HL-60/S4 treated with retinoic acid at 250 ng/mL for 4 days and 3 days (cell line): ENCODE data around the gene SERPINB13.
"Not testable (repeated sequence)": the region's sequence is repeated elsewhere in the genome, so short reads cannot be mapped to it uniquely, and the experiment has no call there.

Experiments used
- in situ Hi-C: fragments of 300-500 bp; cut with MboI; formaldehyde crosslinking; loops from 2 replicates; pipeline ENCODE4 v1.7.0; 2022; ENCODE audit warnings: low sequenced_read_pairs

SERPINB13 gene

DNA sequence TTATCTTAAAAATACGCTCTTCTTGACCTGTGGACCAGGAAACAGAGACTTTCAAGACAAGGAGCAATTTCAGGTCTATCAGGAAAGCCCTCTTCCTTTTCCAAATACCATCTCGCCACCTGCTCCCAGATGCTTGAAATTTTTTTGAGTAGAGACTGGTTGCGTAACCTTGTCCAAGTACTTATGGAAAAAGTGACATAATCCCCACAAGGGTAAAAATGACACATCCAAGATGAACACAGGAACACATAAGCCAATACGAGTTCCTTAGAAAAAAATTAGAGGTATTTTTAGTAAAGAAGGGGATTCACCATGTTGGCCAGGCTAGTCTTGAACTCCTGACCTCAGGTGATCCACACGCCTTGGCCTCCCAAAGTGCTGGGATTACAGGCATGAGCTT lies 1.8 kb downstream of the SERPINB13 start:
- in situ Hi-C loops: no loop called here

DNA sequence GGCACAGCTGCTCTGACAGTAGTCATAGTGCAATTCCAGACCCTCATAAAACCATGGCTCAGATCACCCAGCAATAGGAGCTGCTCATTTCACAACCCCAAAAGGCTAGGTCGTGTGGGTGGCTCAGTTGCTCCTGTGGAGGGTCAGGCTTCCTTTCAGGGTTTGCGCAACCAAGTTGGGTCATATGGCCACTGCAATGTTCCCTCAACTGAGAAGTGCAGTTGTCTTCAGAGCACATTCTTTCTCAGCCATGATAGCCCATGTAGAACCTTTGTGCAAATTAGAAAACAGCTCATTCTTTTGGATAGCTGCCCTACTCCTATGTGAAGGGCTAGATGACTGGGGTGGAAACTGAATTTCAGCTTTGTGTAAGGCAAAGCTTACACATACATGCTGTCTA lies 3.2 kb downstream of the SERPINB13 start:
- in situ Hi-C loops: no loop called here

DNA sequence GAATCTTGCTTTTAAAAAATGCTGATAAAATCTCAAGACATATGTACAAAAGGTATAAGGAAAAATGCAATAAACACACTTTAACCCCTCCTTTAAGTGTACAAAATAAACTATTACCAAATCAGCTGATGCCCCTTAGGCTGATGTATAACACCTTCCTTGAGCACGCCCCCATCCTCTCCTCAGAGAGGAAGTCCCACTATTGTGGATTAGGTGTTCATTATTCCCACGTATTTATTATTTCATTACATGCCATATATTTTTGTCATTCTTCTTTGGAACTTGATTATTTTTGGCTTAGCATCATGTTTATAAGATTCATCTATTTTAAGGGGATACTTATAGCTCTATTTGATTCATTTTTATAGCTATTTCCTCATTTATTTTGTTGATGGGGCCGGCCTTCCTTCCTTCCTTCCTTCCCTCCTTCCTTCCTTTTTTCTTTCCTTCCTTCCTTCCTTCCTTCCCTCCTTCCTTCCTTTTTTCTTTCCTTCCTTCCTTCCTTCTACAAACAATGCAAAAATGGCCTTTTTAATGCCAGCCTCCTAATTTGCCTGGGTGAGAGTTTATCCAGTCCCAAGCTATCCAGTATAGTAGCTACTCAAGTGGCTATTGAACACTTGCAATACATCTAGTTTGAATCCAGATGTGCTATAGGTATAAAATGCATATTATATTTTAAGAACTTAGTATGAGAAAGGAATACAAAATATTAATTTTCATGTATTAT lies 4.0 kb downstream of the SERPINB13 start:
- in situ Hi-C loops: no loop called here

DNA sequence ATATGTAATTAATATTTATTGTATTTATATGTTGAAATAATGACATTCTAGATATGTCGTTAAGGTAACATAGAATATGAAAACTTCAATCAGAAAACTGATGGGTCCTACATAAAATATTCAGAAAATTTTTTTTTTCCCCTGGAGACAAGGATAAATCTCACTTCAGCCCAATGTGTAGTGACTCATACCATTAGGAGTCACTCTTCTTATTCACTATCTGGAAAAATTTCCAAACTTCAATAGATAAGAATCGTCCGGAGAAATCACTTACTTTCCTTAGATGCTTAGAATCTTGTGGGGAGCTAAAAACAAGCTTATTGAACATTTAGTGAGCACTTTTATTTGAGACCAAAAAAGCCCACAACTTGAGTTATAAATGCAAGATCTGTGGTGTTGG lies 4.6 kb downstream of the SERPINB13 start:
- in situ Hi-C loops: no loop called here

DNA sequence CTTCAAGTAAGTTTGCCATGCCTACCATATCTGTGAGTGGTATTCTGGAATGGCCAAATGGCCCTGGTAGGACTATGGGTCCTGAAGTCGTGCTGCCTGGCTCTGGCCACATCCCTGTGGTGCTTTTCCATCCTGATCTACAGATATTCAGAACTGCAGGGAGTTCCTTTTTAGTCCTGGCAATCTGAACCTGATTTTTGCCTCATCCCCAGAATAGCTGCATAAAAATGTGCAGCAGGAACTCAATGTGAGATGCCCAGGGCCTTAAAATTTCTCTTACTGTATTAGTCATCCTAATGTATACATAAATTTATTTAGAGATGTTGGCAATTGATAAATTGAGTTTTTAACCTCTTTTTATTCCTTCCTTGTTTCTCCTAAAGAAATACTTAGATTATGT lies 5.3 kb downstream of the SERPINB13 start:
- in situ Hi-C loops: no loop called here

DNA sequence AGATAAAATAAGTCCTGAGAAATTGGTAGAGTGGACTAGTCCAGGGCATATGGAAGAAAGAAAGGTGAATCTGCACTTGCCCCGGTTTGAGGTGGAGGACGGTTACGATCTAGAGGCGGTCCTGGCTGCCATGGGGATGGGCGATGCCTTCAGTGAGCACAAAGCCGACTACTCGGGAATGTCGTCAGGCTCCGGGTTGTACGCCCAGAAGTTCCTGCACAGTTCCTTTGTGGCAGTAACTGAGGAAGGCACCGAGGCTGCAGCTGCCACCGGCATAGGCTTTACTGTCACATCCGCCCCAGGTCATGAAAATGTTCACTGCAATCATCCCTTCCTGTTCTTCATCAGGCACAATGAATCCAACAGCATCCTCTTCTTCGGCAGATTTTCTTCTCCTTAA lies 9.8 kb downstream of the SERPINB13 start:
- in situ Hi-C loops: no loop called here

DNA sequence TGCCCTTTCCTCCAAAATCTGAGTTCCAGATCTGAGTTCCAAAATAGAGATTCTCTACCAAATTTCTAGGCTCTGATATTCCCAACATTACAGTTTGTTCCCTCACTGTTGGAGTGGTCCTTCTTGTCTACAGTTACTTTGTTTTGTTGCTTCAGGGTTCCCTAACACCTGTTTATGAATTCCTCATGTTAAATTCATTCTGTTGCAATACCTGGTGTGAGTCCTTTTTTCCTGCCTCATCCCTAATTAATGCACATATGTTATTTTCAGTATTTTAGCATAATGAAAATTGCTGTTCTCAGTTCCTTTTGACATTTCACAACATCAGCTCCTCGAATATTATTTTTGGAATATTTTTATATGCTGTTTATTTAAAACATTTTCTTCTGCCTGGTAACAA lies 16.2 kb downstream of the SERPINB13 start:
- in situ Hi-C loops: no loop called here

DNA sequence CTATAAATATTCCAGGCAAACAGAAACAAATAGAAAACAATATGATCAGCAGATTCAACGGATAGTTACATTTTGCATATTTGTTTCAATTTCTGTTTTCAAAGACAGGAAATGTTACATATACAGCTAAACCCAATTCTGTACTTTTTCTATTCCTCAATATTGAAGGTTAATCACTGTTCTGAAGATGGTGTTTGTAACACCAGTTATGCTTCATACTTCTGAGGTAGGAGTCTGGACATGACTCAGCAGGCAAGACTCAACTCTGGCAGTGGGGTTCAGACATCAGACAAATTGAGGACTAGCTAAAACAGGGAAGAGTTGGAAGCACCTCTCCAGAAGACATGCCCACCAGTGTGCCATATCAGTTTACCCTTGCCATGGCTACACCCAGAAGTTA lies 16.6 kb downstream of the SERPINB13 start:
- in situ Hi-C loops: no loop called here

DNA sequence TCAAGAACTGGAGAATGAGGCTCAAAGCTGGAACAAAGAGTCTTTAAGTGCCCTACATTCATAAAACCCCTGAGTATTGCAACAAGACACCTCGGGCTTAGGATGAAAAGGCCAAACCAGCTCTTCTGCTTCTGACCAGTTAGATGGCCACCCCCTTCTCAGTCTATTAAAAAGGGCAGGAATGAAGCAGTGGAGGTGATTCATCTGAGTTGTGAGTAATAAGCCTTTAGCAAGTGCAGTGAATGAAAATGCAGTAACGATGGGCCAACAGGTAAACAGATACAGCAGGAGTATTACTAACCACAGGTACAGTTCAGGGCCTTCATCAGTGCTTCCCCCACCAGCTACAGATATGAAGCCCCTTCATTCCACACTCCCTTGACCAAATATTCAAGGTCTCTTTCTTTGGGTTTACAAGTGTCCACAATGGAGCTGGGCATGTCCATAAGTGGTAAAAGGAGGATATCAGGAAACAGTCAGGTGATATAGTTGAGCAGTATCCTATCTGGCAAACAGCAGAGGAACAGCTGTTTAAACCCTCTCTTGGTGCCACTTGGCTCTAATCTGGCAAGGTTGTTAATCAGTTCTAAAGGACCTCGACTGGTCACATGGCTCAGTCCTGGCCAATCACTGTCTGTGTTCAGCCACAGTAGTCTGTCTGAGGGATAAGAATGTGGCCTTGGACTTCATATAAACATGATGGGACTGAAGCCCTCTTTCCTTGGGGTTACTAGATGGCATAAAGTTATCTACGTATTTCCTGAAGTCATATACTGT lies 17.8 kb downstream of the SERPINB13 start:
- in situ Hi-C loops: no loop called here

DNA sequence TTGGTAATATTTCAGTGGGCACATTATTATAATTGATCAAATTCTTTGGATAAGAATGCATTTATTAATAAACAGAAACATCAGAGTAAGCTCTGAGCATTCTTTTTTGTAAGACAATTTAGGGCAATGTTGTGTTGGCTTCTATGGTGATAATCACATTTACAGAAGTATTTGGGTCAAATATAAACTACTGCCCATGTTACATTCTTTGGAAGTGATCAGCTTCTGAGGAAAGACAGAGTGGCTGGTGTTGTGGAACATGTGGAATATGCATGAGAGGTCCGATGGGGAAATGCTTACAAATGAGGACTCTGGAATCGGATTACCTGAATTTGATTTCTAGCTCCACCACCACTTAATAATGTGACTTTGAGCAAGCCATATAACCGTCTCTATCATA lies 19.4 kb downstream of the SERPINB13 start:
- in situ Hi-C loops: no loop called here

DNA sequence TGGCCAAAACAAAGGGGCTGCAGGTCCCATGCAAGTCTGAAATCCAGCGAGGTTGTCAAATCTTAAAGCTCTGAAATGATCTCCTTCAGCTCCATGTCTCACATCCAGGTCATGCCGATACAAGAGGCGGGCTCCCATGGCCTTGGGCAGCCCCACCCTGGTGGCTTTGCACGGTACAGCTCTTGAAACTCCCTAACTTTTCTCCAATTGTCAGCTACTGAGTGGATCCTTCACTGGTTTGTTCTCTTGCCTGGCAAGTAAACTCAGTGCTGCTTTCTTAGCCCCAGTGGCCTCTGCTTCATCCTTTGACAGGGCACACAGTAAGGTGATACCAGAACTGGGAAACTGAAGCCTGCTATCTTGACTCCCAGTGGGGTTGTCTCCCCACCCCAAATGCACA lies 26.3 kb downstream of the SERPINB13 start:
- in situ Hi-C loops: no loop called here

DNA sequence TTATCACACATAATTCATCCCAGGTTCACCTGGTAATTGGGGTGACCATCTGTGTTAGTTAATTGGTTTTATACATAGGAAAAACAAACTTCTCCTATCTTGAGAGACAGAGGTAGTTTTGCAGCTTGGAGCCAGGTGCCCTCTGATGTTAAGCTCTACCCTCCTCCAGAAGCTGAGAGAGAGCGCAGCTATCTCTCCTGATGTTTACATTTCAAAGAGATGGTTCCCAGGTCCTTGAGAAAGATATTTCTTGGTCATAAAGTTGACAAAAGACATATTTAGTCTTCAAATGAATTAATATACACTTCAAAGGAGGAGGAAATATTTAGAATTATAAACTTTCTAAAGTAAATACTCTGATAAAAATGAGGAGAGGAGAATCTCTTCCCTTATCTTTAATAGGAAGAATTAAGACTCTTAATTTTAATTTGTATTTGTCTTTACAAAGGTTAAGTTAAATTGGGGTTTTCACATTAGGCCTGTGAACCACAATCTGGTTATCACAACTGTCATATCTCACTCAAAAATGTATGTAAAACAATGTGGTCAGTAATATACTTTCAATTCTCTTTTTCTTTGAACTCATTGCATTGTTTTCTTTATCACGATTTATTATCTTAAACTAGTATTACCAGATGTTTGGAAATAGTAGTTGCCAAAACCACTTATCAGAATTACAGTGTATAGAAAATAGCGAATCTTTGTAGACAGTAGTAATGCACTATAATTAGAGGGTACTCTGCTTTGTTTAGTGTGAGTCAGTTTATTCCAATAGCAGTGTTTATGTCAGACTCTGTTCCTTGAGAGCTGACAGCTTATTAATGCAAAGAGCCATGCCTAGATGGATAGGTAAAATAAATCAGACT lies 30.1 kb downstream of the SERPINB13 start:
- in situ Hi-C loops: no loop called here

DNA sequence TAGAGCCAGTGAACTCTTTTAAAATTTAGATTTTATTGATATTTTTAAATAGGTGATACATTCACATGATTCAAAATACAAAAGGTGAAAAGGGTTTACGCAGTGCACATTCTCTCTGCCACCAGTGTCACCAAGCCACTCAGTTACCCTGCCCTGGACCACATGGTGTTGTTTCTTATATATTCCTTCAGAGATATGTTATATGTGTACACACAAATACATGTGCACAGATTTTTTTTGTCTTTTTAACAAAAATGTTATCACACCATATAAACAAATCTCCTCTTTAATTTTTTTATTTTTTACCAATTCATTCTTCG lies 30.7 kb downstream of the SERPINB13 start:
- in situ Hi-C loops: no loop called here

DNA sequence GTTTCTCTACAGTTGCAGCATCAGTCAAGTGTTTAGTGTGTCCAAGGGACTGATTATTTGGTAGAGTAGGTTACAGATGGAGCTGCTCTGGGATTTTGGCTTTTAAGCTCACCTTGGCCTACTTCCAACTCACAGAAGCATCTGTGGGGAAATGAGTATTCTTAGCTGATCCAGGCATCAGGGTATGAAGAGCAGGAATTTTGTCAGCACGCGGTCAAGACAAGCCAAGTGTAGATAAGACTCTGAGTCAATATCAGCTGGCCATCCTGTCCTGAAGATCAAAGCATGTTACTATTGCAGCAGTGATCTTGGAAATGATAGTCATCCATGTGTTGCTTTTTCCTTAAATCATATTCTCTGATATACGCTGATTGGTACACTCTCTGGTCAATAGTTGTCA lies 32.5 kb downstream of the SERPINB13 start:
- in situ Hi-C loops: no loop called here

DNA sequence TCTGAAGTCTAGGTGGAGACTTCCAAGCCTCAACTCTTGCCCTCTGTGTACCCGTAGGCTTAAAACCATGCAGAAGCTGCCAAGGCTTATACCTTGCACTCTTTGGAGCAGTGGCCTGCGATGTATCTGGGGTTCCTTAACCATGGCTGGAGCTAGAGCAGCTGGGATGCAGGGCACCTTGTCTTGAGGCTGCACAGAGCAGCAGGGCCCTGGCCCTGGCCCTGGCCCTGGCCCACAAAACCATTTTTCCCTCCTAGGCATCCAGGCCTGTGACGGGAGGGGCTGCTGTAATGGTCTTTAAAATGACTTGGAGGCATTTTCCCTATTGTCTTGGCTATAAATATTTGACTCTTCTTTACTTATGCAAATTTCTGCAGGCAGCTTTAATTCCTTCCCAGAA lies 37.7 kb downstream of the SERPINB13 start:
- in situ Hi-C loops: no loop called here

DNA sequence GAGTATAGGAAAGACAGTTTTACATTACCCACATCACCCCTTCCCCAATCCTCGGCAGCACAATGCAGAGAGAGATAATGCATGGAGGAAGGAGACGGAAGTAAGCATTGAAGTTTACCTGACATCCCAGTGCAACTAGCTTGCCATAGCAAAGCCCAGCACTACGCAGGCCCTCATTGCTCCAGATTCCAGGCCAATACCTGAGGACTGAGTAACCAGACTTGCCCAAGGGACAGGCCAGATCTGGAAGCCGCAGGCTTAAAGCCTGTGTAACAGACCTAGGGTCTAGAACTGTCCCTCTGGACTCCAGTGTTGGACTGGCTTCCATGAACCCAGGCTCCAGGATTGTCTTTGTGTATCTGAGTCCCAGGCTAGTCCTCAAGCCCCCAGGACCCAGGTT lies 39.3 kb downstream of the SERPINB13 start:
- in situ Hi-C loops: no loop called here

DNA sequence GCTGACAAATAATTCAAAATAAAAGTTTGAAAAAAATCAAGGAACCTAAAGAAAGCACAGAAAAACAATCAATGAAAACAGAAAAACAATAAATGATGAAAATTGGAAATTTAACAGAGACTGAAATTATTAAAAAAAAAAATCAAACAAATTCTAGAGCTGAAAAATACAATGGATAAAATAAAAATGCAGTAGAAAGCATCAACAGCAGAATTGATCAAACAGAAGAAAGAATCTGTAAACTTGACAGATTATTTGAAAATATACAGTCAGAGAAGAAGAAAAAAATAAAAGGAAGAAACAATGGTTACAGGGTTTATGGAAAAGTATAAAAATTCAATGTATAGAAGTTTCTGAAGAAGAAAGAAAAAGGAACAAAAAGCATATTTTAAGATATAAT lies 40.7 kb downstream of the SERPINB13 start:
- in situ Hi-C loops: no loop called here

DNA sequence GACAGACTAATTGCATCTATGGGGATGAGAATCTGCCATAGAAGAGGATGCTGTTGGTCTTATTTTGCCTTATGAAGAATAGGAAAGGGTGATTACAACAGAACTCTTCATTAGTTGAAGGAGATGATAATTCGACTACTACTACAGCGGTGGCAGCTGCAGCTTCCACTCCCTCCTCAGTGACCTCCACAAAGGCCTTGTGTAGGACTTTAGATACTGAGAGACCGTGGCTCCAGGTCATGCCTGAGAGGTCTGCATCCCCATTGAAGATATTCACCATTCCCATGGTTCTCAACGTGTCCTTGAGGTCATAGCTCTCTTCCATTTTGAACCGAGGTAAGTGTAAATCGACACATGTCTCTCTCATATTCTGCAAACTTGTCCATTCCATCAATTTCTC lies 50.6 kb downstream of the SERPINB13 start:
- in situ Hi-C loops: no loop called here

DNA sequence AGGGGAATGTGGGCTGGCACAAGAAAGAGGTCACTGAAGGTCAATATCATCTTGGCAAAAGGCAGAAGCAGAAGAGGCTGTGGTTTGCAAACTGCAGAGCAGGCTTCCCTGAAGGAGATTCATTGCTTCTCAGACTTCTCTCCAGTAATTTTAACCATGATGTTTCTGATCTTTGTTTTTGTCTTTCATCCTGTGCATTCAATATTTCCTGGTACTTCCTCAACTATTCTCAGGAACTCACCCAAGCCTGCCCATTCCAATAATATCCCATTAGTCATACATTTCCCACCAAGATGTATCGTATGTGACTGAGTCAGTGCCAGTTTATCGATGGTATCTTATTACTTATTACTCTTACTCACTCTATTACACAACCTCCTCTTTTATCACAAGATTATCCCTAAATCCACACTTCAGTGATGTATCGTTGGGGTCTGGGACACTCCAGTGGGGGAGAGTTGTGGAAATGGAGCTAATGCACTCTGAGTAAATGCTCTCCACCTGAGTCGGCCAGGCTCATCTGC lies 54.1 kb downstream of the SERPINB13 start:
- in situ Hi-C loops: not testable (repeated sequence)

DNA sequence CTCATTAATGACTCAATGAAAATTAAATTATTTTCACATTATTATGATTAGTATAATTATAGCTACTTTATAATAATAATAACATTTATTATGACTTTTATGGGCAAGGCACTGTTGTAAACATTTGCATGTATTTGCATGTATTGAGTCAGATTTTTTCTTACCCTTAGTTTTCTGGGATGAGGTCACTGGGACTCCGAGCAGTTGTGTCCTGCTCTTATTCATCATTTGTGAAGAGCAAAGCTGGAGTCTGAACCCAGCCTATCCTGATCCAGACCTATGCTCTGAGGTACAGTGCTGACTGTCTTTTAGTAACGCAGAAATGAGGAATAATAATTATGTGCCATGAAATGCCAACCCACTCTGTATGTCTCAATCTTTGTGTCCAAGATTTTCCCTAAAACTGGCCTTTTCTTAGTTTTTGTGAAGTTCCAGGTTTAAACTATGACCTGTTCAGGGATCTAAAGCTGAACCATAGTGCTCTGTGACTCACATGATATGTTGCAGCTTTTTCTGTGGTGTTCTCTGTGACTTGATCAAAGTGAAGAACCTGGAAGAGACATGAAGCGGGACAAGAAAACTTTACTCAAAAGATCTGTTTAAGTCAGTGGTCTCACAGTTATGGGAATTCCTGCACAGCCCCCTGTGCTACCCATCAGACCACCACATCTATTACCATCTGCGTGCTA lies 55.7 kb downstream of the SERPINB13 start:
- in situ Hi-C loops: not testable (repeated sequence)

DNA sequence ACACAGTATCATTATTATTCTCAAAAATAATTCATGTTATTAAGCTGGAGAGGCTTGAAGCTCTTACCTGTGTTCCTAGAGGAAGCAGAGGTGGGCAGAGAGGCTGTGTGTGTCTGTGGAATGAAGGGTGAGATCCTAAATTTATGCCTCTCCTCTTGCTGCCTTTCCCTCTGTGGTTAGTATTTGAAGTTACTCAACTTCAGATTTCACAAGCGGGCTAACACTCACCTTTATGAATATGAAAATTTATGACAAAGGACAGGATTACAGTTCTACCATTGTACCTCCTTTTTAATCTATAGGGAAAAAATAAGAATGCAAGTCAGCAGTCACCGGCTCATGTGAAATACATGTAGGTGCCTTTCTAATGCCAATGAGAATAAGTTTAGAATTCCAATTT lies 57.0 kb downstream of the SERPINB13 start, which contains the start of gene SERPINB4:
TSS of gene SERPINB4 (minus strand) at position 115 of the 400 bp plus-strand sequence. CDS start 679 bp downstream, outside the sequence.
- in situ Hi-C loops: not testable (repeated sequence)
